HL-60 (cell line): ENCODE measurements around the gene ZNF665.

Experiments
- CTCF ChIP-seq: IDR thresholded peaks from one replicate; pipeline ENCODE4 v1.5.1; 2011; ENCODE audit warnings: low read length, control low read depth, inconsistent platforms; ENCODE audit not compliant: insufficient read depth
- GABPA ChIP-seq: IDR thresholded peaks from 2 replicates; pipeline ENCODE4 v1.6.1; 2012; ENCODE audit warnings: low read depth
- POLR2AphosphoS5 ChIP-seq: IDR thresholded peaks from 2 replicates; pipeline ENCODE4 v1.6.1; 2012; ENCODE audit warnings: low read depth
- REST ChIP-seq: IDR thresholded peaks from 2 replicates; pipeline ENCODE4 v1.6.1; 2012; ENCODE audit warnings: low read depth; ENCODE audit not compliant: insufficient replicate concordance
- SPI1 ChIP-seq: IDR thresholded peaks from 2 replicates; pipeline ENCODE4 v1.6.1; 2012; ENCODE audit warnings: low read depth, mild to moderate bottlenecking, borderline replicate concordance

- TF ChIP-seq CTCF (no peak), POLR2AphosphoS5 (no peak), GABPA (no peak), REST (no peak), SPI1 (no peak)
Observed at GRCh38 chr19:53190253-53190652, 2.9 kb downstream of the ZNF665 start.
